Measurements from ENCODE around the gene PVR.
"Not testable (repeated sequence)": the region's sequence is repeated elsewhere in the genome, so short reads cannot be mapped to it uniquely, and the experiment has no call there.

The PVR gene

GRCh38 chr19:44608391-44608821, 35.3 kb upstream of the PVR start:
- no peak for TF ChIP-seq CTCF (IDR thresholded peaks at IDR 0.05; ENCODE audit: borderline replicate concordance, control extremely low read depth, extremely low read depth, insufficient read depth, missing control alignments)
- no peak for DNase-seq (ENCODE audit: low spot score)
- in situ Hi-C loops (cut with MboI; ENCODE audit: low sequenced_read_pairs, unreplicated experiment): no loop called here

GRCh38 chr19:44609219-44609618, 34.5 kb upstream of the PVR start:
- TF ChIP-seq CTCF (IDR thresholded peaks at IDR 0.05; ENCODE audit: borderline replicate concordance, control extremely low read depth, extremely low read depth, insufficient read depth, missing control alignments): no peak
- in situ Hi-C loops (cut with MboI; ENCODE audit: low sequenced_read_pairs, unreplicated experiment): no loop called here
- no peak for DNase-seq (ENCODE audit: low spot score)

- in situ Hi-C loops (cut with MboI; ENCODE audit: low sequenced_read_pairs, unreplicated experiment); DNase-seq (ENCODE audit: low spot score): not testable (repeated sequence)
These were observed 33.2 kb upstream of the PVR start for GRCh38 chr19:44610497-44610896.

- no peak for TF ChIP-seq CTCF (IDR thresholded peaks at IDR 0.05; ENCODE audit: borderline replicate concordance, control extremely low read depth, extremely low read depth, insufficient read depth, missing control alignments)
- in situ Hi-C loops (cut with MboI; ENCODE audit: low sequenced_read_pairs, unreplicated experiment): no loop called here
- DNase-seq (ENCODE audit: low spot score): no peak
These were observed 31.9 kb upstream of the PVR start for GRCh38 chr19:44611812-44612295.

- in situ Hi-C loops (cut with MboI; ENCODE audit: low sequenced_read_pairs, unreplicated experiment): no loop called here
- no peak for TF ChIP-seq CTCF (IDR thresholded peaks at IDR 0.05; ENCODE audit: borderline replicate concordance, control extremely low read depth, extremely low read depth, insufficient read depth, missing control alignments)
- no peak for DNase-seq (ENCODE audit: low spot score)
These were observed 30.2 kb upstream of the PVR start, which contains the start of gene IGSF23 for GRCh38 chr19:44613295-44614178. Gene IGSF23, plus strand, starts transcription at chr19:44613563. Its CDS starts 83 bp downstream, at chr19:44613646.

GRCh38 chr19:44614313-44614712, 29.4 kb upstream of the PVR start:
- TF ChIP-seq CTCF (IDR thresholded peaks at IDR 0.05; ENCODE audit: borderline replicate concordance, control extremely low read depth, extremely low read depth, insufficient read depth, missing control alignments): no peak
- in situ Hi-C loops (cut with MboI; ENCODE audit: low sequenced_read_pairs, unreplicated experiment): no loop called here
- DNase-seq (ENCODE audit: low spot score): no peak

- TF ChIP-seq CTCF (IDR thresholded peaks at IDR 0.05; ENCODE audit: borderline replicate concordance, control extremely low read depth, extremely low read depth, insufficient read depth, missing control alignments): no peak
- DNase-seq (ENCODE audit: low spot score): no peak
- in situ Hi-C loops (cut with MboI; ENCODE audit: low sequenced_read_pairs, unreplicated experiment): no loop called here
These were observed 27.9 kb upstream of the PVR start for GRCh38 chr19:44615863-44616247.
